Neural cell (in vitro differentiated cells): Measurements from ENCODE around the gene PATE4. TPM values are rescaled to one million over a fixed set of nuclear protein-coding genes. Genes with fewer than 3 reads are reported as not detected.

Experiments used
- H2AFZ ChIP-seq: fragments of 200-600, 300-800 bp; sonication (generic), shearing (Covaris generic); 2 replicates; pipeline ENCODE4 v1.6.0; 2014; ENCODE audit warnings: low read depth, mild to moderate bottlenecking, antibody characterized with exemption, low read length, moderate library complexity
- H3F3A ChIP-seq: fragments of 200-600 bp; shearing (Covaris generic); 2 replicates; pipeline ENCODE4 v1.6.1; 2016; ENCODE audit warnings: mild to moderate bottlenecking, moderate library complexity, mixed read lengths, antibody characterized with exemption, low read length; ENCODE audit not compliant: insufficient read depth, poor library complexity, severe bottlenecking
- H3K27ac ChIP-seq: fragments of 200-600, 300-800 bp; sonication (generic), shearing (Covaris generic); 2 replicates; pipeline ENCODE4 v1.5.1; 2014; ENCODE audit warnings: mild to moderate bottlenecking, low read length, moderate library complexity
- H3K27me3 ChIP-seq: fragments of 300-800, 200-600 bp; sonication (generic), shearing (Covaris generic); 2 replicates; pipeline ENCODE4 v1.6.0; 2014; ENCODE audit warnings: mild to moderate bottlenecking, low read depth, low read length, moderate library complexity; ENCODE audit not compliant: insufficient read depth
- H3K36me3 ChIP-seq: fragments of 300-800, 200-600 bp; sonication (generic), shearing (Covaris generic); 2 replicates; pipeline ENCODE4 v1.5.1; 2014; ENCODE audit warnings: mild to moderate bottlenecking, antibody characterized with exemption, low read length, moderate library complexity; ENCODE audit not compliant: insufficient read depth
- H3K4me2 ChIP-seq: fragments of 300-800, 200-600 bp; sonication (generic), shearing (Covaris generic); 2 replicates; pipeline ENCODE4 v1.6.0; 2014; ENCODE audit warnings: mild to moderate bottlenecking, low read length
- H3K4me3 ChIP-seq: fragments of 300-800, 200-600 bp; sonication (generic), shearing (Covaris generic); 2 replicates; pipeline ENCODE4 v1.5.1; 2014; ENCODE audit warnings: mild to moderate bottlenecking, low read length, moderate library complexity
- H3K79me2 ChIP-seq: fragments of 200-600 bp; shearing (Covaris generic); replicated peaks from 2 replicates; pipeline ENCODE4 v1.6.0; 2014; ENCODE audit warnings: mild to moderate bottlenecking, low read length, moderate library complexity; ENCODE audit not compliant: insufficient read depth
- H3K9ac ChIP-seq: fragments of 300-800, 200-600 bp; sonication (generic), shearing (Covaris generic); 2 replicates; pipeline ENCODE4 v1.6.1; 2016; ENCODE audit warnings: mild to moderate bottlenecking, low read length, mixed read lengths
- H3K9me2 ChIP-seq: fragments of 200-600 bp; shearing (Covaris generic); 2 replicates; pipeline ENCODE4 v1.6.1; 2016; ENCODE audit warnings: mild to moderate bottlenecking, low read length, mixed read lengths; ENCODE audit not compliant: insufficient read depth
- H3K9me3 ChIP-seq: fragments of 200-600, 300-800 bp; sonication (generic), shearing (Covaris generic); 2 replicates; pipeline ENCODE4 v1.6.1; 2016; ENCODE audit warnings: mild to moderate bottlenecking, mixed run types, low read length, moderate library complexity, mixed read lengths
- H4K20me1 ChIP-seq: fragments of 200-600 bp; shearing (Covaris generic); 2 replicates; pipeline ENCODE4 v1.6.1; 2016; ENCODE audit warnings: mild to moderate bottlenecking, mixed run types; ENCODE audit not compliant: insufficient read depth
- EP300 ChIP-seq: fragments of 450-650 bp; conservative IDR thresholded peaks from 2 replicates; pipeline ENCODE4 v1.6.1; 2014; ENCODE audit warnings: antibody characterized with exemption, mild to moderate bottlenecking, moderate library complexity; ENCODE audit not compliant: poor library complexity, severe bottlenecking
- EZH2 ChIP-seq: fragments of 200-600, 300-800 bp; shearing (Covaris generic), sonication (generic); IDR thresholded peaks from 2 replicates; pipeline ENCODE4 v1.6.1; 2014; ENCODE audit warnings: antibody characterized with exemption, low read length, borderline replicate concordance, mild to moderate bottlenecking; ENCODE audit not compliant: insufficient read depth, poor library complexity, severe bottlenecking
- MXI1 ChIP-seq: fragments of 450-650 bp; conservative IDR thresholded peaks from 2 replicates; pipeline ENCODE4 v1.6.1; 2014; ENCODE audit warnings: antibody characterized with exemption, mild to moderate bottlenecking; ENCODE audit not compliant: poor library complexity, severe bottlenecking
- RAD21 ChIP-seq: fragments of 450-650 bp; conservative IDR thresholded peaks from 2 replicates; pipeline ENCODE4 v1.6.1; 2014; ENCODE audit warnings: antibody characterized with exemption, mild to moderate bottlenecking, moderate library complexity
- SMC3 ChIP-seq: fragments of 450-650 bp; conservative IDR thresholded peaks from 2 replicates; pipeline ENCODE4 v1.6.1; 2014; ENCODE audit warnings: antibody characterized with exemption, mild to moderate bottlenecking, moderate library complexity; ENCODE audit not compliant: poor library complexity
- TAF1 ChIP-seq: IDR thresholded peaks from 2 replicates; pipeline ENCODE4 v1.6.1; 2012; ENCODE audit warnings: low read depth
- polyA plus RNA-seq: library from polyadenylated mRNA; depleted of rRNA; stranded (reverse); fragments of >200 nt; gene quantifications from 2 replicates; pipeline ENCODE4 v1.2.3, GENCODE V29; 2014
- TF ChIP-seq, protein P1 (sequence below): fragments of 450-650 bp; IDR thresholded peaks from 2 replicates; pipeline ENCODE4 v1.5.1; 2014; ENCODE audit warnings: antibody characterized with exemption, mild to moderate bottlenecking, moderate library complexity; ENCODE audit not compliant: poor library complexity, severe bottlenecking
- TF ChIP-seq, protein P2 (sequence below): IDR thresholded peaks from 2 replicates; pipeline ENCODE4 v1.6.1; 2012; ENCODE audit warnings: borderline replicate concordance

Gene PATE4
- polyA plus RNA-seq, 1 donor from 2014 or later: not detected

DNA sequence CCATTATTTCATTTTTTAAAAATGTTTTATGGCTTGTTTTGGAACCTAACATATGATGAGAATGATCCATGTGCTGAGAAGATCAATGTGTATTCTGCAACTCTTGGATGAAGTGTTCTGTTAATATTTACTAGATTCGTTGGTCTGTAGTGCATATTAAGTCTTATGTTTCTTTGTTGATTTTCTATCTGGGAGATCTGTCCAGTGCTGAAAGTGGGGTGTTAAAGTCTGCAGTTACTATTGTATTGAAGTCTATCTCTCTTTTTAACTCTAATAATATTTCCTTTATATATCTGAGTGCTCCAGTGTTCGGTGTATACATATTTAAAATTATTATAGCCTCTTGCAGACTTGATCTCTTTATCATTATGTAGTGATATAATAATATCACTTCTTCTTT is 33.3 kb upstream of the PATE4 start:
- no peak for TF ChIP-seq RAD21
- Histone ChIP-seq H3K27ac (no peak overlapping the region), H3K79me2 (no peaks in the 10 kb centered on the region), H3K27me3 (no peaks in the 10 kb centered on the region), H3K9me2 (no peaks in the 10 kb centered on the region), H3F3A (no peaks in the 10 kb centered on the region), H3K36me3 (no peaks in the 10 kb centered on the region), H3K9ac (no peak overlapping the region), H4K20me1 (no peaks in the 10 kb centered on the region), H3K4me2 (no peak overlapping the region), H3K9me3 (peaks cover 10% of the 10 kb centered on the region), H3K4me3 (no peak overlapping the region), H2AFZ (no peak overlapping the region)

DNA sequence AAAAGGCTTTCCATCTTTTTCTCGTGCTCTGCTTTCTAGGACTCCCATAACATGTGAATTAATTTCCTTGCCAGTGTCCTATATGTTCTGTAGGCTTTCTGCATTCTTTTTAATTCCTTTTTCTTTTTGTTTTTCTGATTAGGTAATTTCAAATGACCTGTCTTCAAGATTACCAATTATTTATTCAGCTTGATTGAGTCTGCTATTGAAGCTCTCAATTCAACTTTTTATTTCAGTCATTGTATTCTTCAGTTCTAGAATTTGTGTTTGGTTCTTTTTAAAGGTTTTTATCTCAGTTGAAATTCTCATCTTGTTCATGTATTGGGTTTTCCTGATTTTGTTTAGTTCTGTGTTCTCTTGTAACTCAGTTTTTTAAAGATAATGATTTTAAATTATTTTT is 30.7 kb upstream of the PATE4 start:
- Histone ChIP-seq H2AFZ (no peak overlapping the region), H3K27me3 (no peaks in the 10 kb centered on the region), H3K9me2 (no peaks in the 10 kb centered on the region), H4K20me1 (no peaks in the 10 kb centered on the region), H3F3A (no peaks in the 10 kb centered on the region), H3K27ac (no peak overlapping the region), H3K36me3 (no peaks in the 10 kb centered on the region), H3K4me3 (no peak overlapping the region), H3K79me2 (no peaks in the 10 kb centered on the region), H3K9ac (no peak overlapping the region), H3K4me2 (no peak overlapping the region), H3K9me3 (peaks cover 10% of the 10 kb centered on the region)
- no peak for TF ChIP-seq EZH2
- no peak for TF ChIP-seq RAD21
- TF ChIP-seq, protein P1, sequence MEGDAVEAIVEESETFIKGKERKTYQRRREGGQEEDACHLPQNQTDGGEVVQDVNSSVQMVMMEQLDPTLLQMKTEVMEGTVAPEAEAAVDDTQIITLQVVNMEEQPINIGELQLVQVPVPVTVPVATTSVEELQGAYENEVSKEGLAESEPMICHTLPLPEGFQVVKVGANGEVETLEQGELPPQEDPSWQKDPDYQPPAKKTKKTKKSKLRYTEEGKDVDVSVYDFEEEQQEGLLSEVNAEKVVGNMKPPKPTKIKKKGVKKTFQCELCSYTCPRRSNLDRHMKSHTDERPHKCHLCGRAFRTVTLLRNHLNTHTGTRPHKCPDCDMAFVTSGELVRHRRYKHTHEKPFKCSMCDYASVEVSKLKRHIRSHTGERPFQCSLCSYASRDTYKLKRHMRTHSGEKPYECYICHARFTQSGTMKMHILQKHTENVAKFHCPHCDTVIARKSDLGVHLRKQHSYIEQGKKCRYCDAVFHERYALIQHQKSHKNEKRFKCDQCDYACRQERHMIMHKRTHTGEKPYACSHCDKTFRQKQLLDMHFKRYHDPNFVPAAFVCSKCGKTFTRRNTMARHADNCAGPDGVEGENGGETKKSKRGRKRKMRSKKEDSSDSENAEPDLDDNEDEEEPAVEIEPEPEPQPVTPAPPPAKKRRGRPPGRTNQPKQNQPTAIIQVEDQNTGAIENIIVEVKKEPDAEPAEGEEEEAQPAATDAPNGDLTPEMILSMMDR: no peak
- TF ChIP-seq, protein P2, sequence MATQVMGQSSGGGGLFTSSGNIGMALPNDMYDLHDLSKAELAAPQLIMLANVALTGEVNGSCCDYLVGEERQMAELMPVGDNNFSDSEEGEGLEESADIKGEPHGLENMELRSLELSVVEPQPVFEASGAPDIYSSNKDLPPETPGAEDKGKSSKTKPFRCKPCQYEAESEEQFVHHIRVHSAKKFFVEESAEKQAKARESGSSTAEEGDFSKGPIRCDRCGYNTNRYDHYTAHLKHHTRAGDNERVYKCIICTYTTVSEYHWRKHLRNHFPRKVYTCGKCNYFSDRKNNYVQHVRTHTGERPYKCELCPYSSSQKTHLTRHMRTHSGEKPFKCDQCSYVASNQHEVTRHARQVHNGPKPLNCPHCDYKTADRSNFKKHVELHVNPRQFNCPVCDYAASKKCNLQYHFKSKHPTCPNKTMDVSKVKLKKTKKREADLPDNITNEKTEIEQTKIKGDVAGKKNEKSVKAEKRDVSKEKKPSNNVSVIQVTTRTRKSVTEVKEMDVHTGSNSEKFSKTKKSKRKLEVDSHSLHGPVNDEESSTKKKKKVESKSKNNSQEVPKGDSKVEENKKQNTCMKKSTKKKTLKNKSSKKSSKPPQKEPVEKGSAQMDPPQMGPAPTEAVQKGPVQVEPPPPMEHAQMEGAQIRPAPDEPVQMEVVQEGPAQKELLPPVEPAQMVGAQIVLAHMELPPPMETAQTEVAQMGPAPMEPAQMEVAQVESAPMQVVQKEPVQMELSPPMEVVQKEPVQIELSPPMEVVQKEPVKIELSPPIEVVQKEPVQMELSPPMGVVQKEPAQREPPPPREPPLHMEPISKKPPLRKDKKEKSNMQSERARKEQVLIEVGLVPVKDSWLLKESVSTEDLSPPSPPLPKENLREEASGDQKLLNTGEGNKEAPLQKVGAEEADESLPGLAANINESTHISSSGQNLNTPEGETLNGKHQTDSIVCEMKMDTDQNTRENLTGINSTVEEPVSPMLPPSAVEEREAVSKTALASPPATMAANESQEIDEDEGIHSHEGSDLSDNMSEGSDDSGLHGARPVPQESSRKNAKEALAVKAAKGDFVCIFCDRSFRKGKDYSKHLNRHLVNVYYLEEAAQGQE: no peak

DNA sequence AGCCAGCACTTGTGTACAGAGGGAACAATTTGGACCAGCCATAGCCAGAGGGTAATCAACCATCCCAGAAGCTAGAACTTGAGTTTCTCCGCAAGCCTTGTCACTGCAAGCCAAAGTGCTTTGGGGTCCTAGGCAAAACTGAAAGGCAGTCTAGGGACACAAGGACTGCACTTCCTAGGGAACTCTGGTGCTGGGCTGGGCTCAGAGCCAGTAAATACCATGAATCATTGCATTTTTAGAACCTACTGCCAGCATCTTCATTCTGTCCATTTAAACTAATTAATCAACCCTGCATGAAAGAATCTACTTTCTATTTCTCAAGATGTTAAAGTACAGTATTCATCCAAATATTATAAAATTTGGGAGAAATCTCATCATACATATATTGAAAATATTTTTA is 25.2 kb upstream of the PATE4 start:
- no peak overlapping the region for H2AFZ ChIP-seq
- no peaks in the 10 kb centered on the region for H3K9me2 ChIP-seq
- TF ChIP-seq EP300 (no peak), SMC3 (no peak), RAD21 (no peak), TAF1 (no peak), MXI1 (no peak)
- TF ChIP-seq, protein P2: no peak
- no peaks in the 10 kb centered on the region for H3K36me3 ChIP-seq
- peaks cover 8% of the 10 kb centered on the region for H3K9me3 ChIP-seq
- H3K27ac ChIP-seq: no peak overlapping the region
- H4K20me1 ChIP-seq: no peaks in the 10 kb centered on the region
- H3K27me3 ChIP-seq: no peaks in the 10 kb centered on the region
- H3F3A ChIP-seq: no peaks in the 10 kb centered on the region
- no peaks in the 10 kb centered on the region for H3K79me2 ChIP-seq
- H3K4me3 ChIP-seq: no peak overlapping the region
- no peak overlapping the region for H3K4me2 ChIP-seq
- no peak overlapping the region for H3K9ac ChIP-seq
